GM12878 (cell line): ENCODE results near the gene KCNH6. TPM values are rescaled to one million over a fixed set of nuclear protein-coding genes. Genes with fewer than 3 reads are reported as not detected.

Source experiments
- ATAC-seq: fragments of 200-7000 bp; cut with Tn5 transposase; 3 replicates; pipeline ENCODE4 v1.9.1; 2020; ENCODE audit warnings: mild to moderate bottlenecking, moderate library complexity
- BruUV-seq: library from RNA; stranded (reverse); fragments of 400-500 nt; replicated peaks from 2 replicates; lab custom pipeline; 2021; lab: Mats Ljungman, UMichigan
- CTCF ChIA-PET: fragments of 300-600 bp; sonication (Branson Sonifier 250); formaldehyde crosslinking; extraction: SDS; loops from one replicate; lab custom pipeline; 2021; ENCODE audit warnings: inconsistent platforms; lab: Yijun Ruan, JAX
- POLR2A ChIA-PET: fragments of 350-600 bp; formaldehyde crosslinking; extraction: SDS; loops from one replicate; lab custom pipeline; 2021; ENCODE audit warnings: inconsistent platforms; lab: Charles Lee
- RAD21 ChIA-PET: fragments of 300-600 bp; sonication (Branson Sonifier 250); formaldehyde crosslinking; loops from one replicate; lab custom pipeline; 2023; ENCODE audit warnings: antibody characterized with exemption; ENCODE audit not compliant: unreplicated experiment; lab: Charles Lee
- SMC1A ChIA-PET: fragments of 300-600 bp; sonication (Branson Sonifier 250); formaldehyde crosslinking; loops from one replicate; lab custom pipeline; 2023; ENCODE audit not compliant: unreplicated experiment, uncharacterized antibody; lab: Charles Lee
- DNase-seq: peaks from one replicate; pipeline ENCODE4 v3.0.0-alpha.2; 2011; ENCODE audit warnings: low read depth, low spot score
- FAIRE-seq: peaks from 3 replicates; lab custom pipeline; 2011; peaks lifted over from hg19 to GRCh38; lab: Jason Lieb, UNC
- H2AFZ ChIP-seq: 2 replicates; pipeline ENCODE4 v1.6.0; 2011; ENCODE audit warnings: low read depth, low read length, control low read depth; ENCODE audit not compliant: control insufficient read depth
- H3K27ac ChIP-seq: 2 replicates; pipeline ENCODE4 v1.5.1; 2011; ENCODE audit warnings: control low read depth; ENCODE audit not compliant: control insufficient read depth, insufficient read depth
- H3K27me3 ChIP-seq, 2 experiments: replicated peaks in 1 of 2; 2 replicates each; pipeline versions ENCODE4 v1.6.0 to v1.6.1; 2011; ENCODE audit warnings: low read length in 1 of 2; ENCODE audit not compliant: control insufficient read depth in 2 of 2, insufficient read depth in 2 of 2
- H3K36me3 ChIP-seq, 2 experiments: 2 replicates each; pipeline ENCODE4 v1.5.1; 2011; ENCODE audit warnings: low read length in 1 of 2; ENCODE audit not compliant: control insufficient read depth in 2 of 2, insufficient read depth in 2 of 2
- H3K4me1 ChIP-seq: 2 replicates; pipeline ENCODE4 v1.6.1; 2011; ENCODE audit warnings: mild to moderate bottlenecking, low read length, moderate library complexity, mixed read lengths; ENCODE audit not compliant: control insufficient read depth, insufficient read depth
- H3K4me2 ChIP-seq: 2 replicates; pipeline ENCODE4 v1.6.0; 2011; ENCODE audit warnings: control low read depth; ENCODE audit not compliant: control insufficient read depth, insufficient read depth
- H3K4me3 ChIP-seq: fragments of 200-600 bp; sonication (generic); 2 replicates; pipeline ENCODE4 v1.5.1; 2016
- H3K79me2 ChIP-seq: 2 replicates; pipeline ENCODE4 v1.6.0; 2011; ENCODE audit warnings: low read length; ENCODE audit not compliant: control insufficient read depth, insufficient read depth
- H3K9ac ChIP-seq: 2 replicates; pipeline ENCODE4 v1.8.0; 2011; ENCODE audit warnings: low read length, control low read depth, mixed read lengths; ENCODE audit not compliant: control insufficient read depth, insufficient read depth
- H3K9me3 ChIP-seq: replicated peaks from 3 replicates; pipeline ENCODE4 v1.5.1; 2011; ENCODE audit warnings: mild to moderate bottlenecking, low read length; ENCODE audit not compliant: control insufficient read depth, insufficient read depth
- H4K20me1 ChIP-seq: 2 replicates; pipeline ENCODE4 v1.6.0; 2011; ENCODE audit not compliant: control insufficient read depth, insufficient read depth
- ATF7 ChIP-seq: fragments of 450-650 bp; IDR thresholded peaks from 2 replicates; pipeline ENCODE4 v1.6.1; 2016; ENCODE audit warnings: low read depth, mild to moderate bottlenecking
- CHD4 ChIP-seq: fragments of 200-600 bp; sonication (generic); IDR thresholded peaks from 2 replicates; pipeline ENCODE4 v1.6.1; 2016; ENCODE audit warnings: mild to moderate bottlenecking
- IKZF1 ChIP-seq: fragments of 450-650 bp; conservative IDR thresholded peaks from 2 replicates; pipeline ENCODE4 v1.6.1; 2017; ENCODE audit warnings: antibody characterized with exemption, mild to moderate bottlenecking
- NFXL1 ChIP-seq: fragments of 450-650 bp; IDR thresholded peaks from 2 replicates; pipeline ENCODE4 v1.6.1; 2017; ENCODE audit warnings: antibody characterized with exemption, mild to moderate bottlenecking, borderline replicate concordance
- NR2C1 ChIP-seq: fragments of 450-650 bp; IDR thresholded peaks from 2 replicates; pipeline ENCODE4 v1.6.1; 2017; ENCODE audit warnings: antibody characterized with exemption, mild to moderate bottlenecking, moderate library complexity
- WGBS: methylation state at CpG from one replicate; pipeline ENCODE4 v1.1.6; 2016; ENCODE audit warnings: low lambda C conversion rate; ENCODE audit not compliant: insufficient replicate concordance, insufficient coverage; ENCODE audit errors: missing lambda C conversion rate; 5-methylcytosine and 5-hydroxymethylcytosine counted together
- in situ Hi-C: fragments of 300-500 bp; cut with MboI; formaldehyde crosslinking; loops from 9 replicates; pipeline ENCODE4 v1.14.3; 2018; ENCODE audit warnings: mixed read lengths
- intact Hi-C: fragments of 100-400 bp; cut with micrococcal nuclease; formaldehyde crosslinking; loops from one replicate; pipeline ENCODE4 v1.14.2; 2022; ENCODE audit not compliant: unreplicated experiment
- polyA plus RNA-seq, 11 experiments: library from polyadenylated mRNA; depleted of rRNA in 4 of 11; unstranded in 6 of 11; stranded (reverse) in 5 of 11; fragments of >200 nt; fragmentation: Nextera tagmentation in 4 of 11; fragmentation: Illumina TruSeq in 1 of 11; extraction: Ambion mirVana in 4 of 11; extraction: Trizol in 1 of 11; gene quantifications; 1 replicate in 1 of 11; 2 replicates in 10 of 11; pipeline versions ENCODE4 v1.2.1 to v1.2.3, GENCODE V29; 2011 to 2016; ENCODE audit warnings: inconsistent platforms in 2 of 11, missing spikeins in 2 of 11, low read depth in 1 of 11
- total RNA-seq, 4 experiments: library from RNA; depleted of rRNA in 3 of 4; stranded (reverse); fragments of >200 nt in 3 of 4; fragmentation: Illumina TruSeq in 1 of 4; extraction: Trizol in 1 of 4; gene quantifications; 2 replicates each; pipeline versions ENCODE4 v1.2.1 to v1.2.3, GENCODE V29; 2013 to 2021
- TF ChIP-seq, protein P1 (sequence below): IDR thresholded peaks from 2 replicates; pipeline ENCODE4 v1.6.1; 2012; ENCODE audit warnings: improper control_type of control experiment, low read depth, low read length; ENCODE audit not compliant: insufficient replicate concordance
- TF ChIP-seq, protein P2 (sequence below): fragments of 450-650 bp; IDR thresholded peaks from 2 replicates; pipeline ENCODE4 v1.6.1; 2016; ENCODE audit warnings: mild to moderate bottlenecking
- TF ChIP-seq, protein P3 (sequence below): fragments of 450-650 bp; IDR thresholded peaks from 2 replicates; pipeline ENCODE4 v1.6.1; 2017; ENCODE audit warnings: low read depth, mild to moderate bottlenecking, moderate library complexity

The KCNH6 gene
- total and polyA plus RNA-seq, 10 of the 15 experiments (the other 5 are each of a cell fraction or from before 2014, with no cell fraction given), result not detected

DNA sequence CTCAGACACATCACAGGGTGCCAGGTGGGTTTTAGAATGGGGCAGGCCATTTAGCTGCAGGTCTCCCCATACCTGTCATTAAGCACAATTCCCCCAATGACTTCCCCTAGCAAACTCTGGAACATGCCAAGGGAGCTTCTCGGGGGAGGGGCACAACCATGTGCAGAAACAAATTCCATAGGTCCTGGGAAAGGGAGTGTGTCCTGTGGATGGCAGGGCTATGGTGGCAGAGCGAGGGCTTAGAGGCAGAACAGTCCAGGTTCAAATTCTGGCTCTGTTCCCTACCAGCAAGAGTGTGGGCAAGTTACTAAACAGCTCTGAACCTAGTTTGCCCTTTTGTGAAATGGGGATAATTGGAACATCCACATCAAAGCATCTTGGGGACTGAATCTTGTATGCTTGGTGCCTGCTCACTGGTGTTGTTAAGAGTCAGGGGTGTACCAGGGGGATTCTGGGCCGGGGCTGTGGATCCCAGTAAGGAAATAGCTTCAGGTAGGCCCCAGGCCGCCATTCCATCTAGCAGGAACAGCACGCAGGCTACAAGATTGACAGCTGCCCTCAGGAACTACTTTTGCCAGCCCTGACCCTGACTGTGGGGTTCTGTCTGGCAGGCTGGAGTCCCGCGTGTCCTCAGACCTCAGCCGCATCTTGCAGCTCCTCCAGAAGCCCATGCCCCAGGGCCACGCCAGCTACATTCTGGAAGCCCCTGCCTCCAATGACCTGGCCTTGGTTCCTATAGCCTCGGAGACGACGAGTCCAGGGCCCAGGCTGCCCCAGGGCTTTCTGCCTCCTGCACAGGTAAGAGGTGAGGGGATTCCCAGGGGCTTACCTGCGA lies 21.5 kb downstream of the KCNH6 start:
- no peak for FAIRE-seq
- in situ Hi-C loops, result no loop called here
- CTCF ChIA-PET, result interaction anchor here (0.6 to 1.6 kb wide), 3 partner anchors 16 to 67 kb away, joined by 3 to 8 read pairs (median 3); no protein-coding TSS in a partner anchor

More for the DNA sequence above, 21.5 kb downstream of the KCNH6 start:
- SMC1A ChIA-PET, result no interaction called here
- Histone ChIP-seq H3K4me1 (peaks cover 7% of the 10 kb centered on the region), H3K27ac (no peak overlapping the region), H3K79me2 (peaks cover 4% of the 10 kb centered on the region), H3K9ac (no peak overlapping the region), H3K4me3 (no peak overlapping the region), H3K27me3 (no peaks in the 10 kb centered on the region), H3K36me3 (no peaks in the 10 kb centered on the region), H2AFZ (no peak overlapping the region), H4K20me1 (no peaks in the 10 kb centered on the region), H3K9me3 (no peaks in the 10 kb centered on the region), H3K4me2 (no peak overlapping the region)
- POLR2A ChIA-PET, result interaction anchor here (1.3 kb wide), 1 partner anchor 10 kb away, joined by 3 read pairs; no protein-coding TSS in a partner anchor
- RAD21 ChIA-PET, result no interaction called here
- DNase-seq, result no peak
- TF ChIP-seq IKZF1 (no peak), CHD4 (no peak), NFXL1 (no peak), NR2C1 (no peak), ATF7 (no peak)
- TF ChIP-seq, protein P1, sequence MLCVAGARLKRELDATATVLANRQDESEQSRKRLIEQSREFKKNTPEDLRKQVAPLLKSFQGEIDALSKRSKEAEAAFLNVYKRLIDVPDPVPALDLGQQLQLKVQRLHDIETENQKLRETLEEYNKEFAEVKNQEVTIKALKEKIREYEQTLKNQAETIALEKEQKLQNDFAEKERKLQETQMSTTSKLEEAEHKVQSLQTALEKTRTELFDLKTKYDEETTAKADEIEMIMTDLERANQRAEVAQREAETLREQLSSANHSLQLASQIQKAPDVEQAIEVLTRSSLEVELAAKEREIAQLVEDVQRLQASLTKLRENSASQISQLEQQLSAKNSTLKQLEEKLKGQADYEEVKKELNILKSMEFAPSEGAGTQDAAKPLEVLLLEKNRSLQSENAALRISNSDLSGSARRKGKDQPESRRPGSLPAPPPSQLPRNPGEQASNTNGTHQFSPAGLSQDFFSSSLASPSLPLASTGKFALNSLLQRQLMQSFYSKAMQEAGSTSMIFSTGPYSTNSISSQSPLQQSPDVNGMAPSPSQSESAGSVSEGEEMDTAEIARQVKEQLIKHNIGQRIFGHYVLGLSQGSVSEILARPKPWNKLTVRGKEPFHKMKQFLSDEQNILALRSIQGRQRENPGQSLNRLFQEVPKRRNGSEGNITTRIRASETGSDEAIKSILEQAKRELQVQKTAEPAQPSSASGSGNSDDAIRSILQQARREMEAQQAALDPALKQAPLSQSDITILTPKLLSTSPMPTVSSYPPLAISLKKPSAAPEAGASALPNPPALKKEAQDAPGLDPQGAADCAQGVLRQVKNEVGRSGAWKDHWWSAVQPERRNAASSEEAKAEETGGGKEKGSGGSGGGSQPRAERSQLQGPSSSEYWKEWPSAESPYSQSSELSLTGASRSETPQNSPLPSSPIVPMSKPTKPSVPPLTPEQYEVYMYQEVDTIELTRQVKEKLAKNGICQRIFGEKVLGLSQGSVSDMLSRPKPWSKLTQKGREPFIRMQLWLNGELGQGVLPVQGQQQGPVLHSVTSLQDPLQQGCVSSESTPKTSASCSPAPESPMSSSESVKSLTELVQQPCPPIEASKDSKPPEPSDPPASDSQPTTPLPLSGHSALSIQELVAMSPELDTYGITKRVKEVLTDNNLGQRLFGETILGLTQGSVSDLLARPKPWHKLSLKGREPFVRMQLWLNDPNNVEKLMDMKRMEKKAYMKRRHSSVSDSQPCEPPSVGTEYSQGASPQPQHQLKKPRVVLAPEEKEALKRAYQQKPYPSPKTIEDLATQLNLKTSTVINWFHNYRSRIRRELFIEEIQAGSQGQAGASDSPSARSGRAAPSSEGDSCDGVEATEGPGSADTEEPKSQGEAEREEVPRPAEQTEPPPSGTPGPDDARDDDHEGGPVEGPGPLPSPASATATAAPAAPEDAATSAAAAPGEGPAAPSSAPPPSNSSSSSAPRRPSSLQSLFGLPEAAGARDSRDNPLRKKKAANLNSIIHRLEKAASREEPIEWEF, result no peak
- TF ChIP-seq, protein P2, sequence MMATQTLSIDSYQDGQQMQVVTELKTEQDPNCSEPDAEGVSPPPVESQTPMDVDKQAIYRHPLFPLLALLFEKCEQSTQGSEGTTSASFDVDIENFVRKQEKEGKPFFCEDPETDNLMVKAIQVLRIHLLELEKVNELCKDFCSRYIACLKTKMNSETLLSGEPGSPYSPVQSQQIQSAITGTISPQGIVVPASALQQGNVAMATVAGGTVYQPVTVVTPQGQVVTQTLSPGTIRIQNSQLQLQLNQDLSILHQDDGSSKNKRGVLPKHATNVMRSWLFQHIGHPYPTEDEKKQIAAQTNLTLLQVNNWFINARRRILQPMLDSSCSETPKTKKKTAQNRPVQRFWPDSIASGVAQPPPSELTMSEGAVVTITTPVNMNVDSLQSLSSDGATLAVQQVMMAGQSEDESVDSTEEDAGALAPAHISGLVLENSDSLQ, result no peak
- TF ChIP-seq, protein P3, sequence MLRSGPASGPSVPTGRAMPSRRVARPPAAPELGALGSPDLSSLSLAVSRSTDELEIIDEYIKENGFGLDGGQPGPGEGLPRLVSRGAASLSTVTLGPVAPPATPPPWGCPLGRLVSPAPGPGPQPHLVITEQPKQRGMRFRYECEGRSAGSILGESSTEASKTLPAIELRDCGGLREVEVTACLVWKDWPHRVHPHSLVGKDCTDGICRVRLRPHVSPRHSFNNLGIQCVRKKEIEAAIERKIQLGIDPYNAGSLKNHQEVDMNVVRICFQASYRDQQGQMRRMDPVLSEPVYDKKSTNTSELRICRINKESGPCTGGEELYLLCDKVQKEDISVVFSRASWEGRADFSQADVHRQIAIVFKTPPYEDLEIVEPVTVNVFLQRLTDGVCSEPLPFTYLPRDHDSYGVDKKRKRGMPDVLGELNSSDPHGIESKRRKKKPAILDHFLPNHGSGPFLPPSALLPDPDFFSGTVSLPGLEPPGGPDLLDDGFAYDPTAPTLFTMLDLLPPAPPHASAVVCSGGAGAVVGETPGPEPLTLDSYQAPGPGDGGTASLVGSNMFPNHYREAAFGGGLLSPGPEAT, result no peak
- BruUV-seq, result no TSS peak
- ATAC-seq, result no peak
- intact Hi-C loops, result no loop called here
- 45% methylated on average over 12 of the region's 13 CpGs for WGBS
